Thoracic aorta (tissue), 2 donors: ENCODE results near the gene SPIB. TPM values are rescaled to one million over a fixed set of nuclear protein-coding genes. Genes with fewer than 3 reads are reported as not detected.

Experiments
- ATAC-seq: fragments of 150-250 bp; one replicate; pipeline ENCODE4 v1.8.0; 2017; ENCODE audit warnings: low read depth; ENCODE audit not compliant: insufficient number of reproducible peaks, low FRiP score
- DNase-seq: peaks from one replicate; pipeline ENCODE4 v3.0.0-alpha.2; 2020; ENCODE audit warnings: low spot score
- H3K27ac ChIP-seq, 2 donors: fragments of 200-600 bp; sonication (generic); 1 replicate in 1 of 2; 2 replicates in 1 of 2; pipeline ENCODE4 v1.5.1; 2016; ENCODE audit warnings: mild to moderate bottlenecking in 2 of 2, moderate library complexity in 2 of 2
- H3K27me3 ChIP-seq: fragments of 200-600 bp; sonication (generic); replicated peaks from 2 replicates; pipeline ENCODE4 v1.6.0; 2016; ENCODE audit warnings: mild to moderate bottlenecking; ENCODE audit not compliant: insufficient read depth
- H3K36me3 ChIP-seq: fragments of 200-600 bp; sonication (generic); one replicate; pipeline ENCODE4 v1.5.1; 2016
- H3K4me1 ChIP-seq, 2 donors: fragments of 200-600 bp; sonication (generic); 1 replicate in 1 of 2; 2 replicates in 1 of 2; pipeline versions ENCODE4 v1.5.1 to v1.6.0; 2016; ENCODE audit warnings: low read depth in 2 of 2, mild to moderate bottlenecking in 1 of 2; ENCODE audit not compliant: control insufficient read depth in 1 of 2
- H3K4me3 ChIP-seq: fragments of 200-600 bp; sonication (generic); 2 replicates; pipeline ENCODE4 v1.5.1; 2016; ENCODE audit warnings: mild to moderate bottlenecking
- H3K9me3 ChIP-seq: fragments of 200-600 bp; sonication (generic); 2 replicates; pipeline ENCODE4 v1.5.1; 2016
- CTCF ChIP-seq: fragments of 200-600 bp; sonication (generic); IDR thresholded peaks from one replicate; pipeline ENCODE4 v1.5.1; 2019; ENCODE audit warnings: antibody characterized with exemption
- total RNA-seq, 2 donors: library from RNA; depleted of rRNA; stranded (reverse); fragments of >200 nt; gene quantifications; one replicate each; pipeline versions ENCODE4 v1.1.0 to v1.2.3, GENCODE V29; 2016

The SPIB gene
- total RNA-seq, 2 donors from 2014 or later = not detected

- H3K27ac ChIP-seq = no peak overlapping the region
- H3K9me3 ChIP-seq = no peaks in the 10 kb centered on the region
- no peak overlapping the region for H3K4me3 ChIP-seq
- H3K4me1 ChIP-seq = no peaks in the 10 kb centered on the region
- DNase-seq (no peak), ATAC-seq (no peak)
- H3K27me3 ChIP-seq = no peaks in the 10 kb centered on the region
- no peaks in the 10 kb centered on the region for H3K36me3 ChIP-seq
- TF ChIP-seq CTCF = no peak
These were observed 39.8 kb downstream of the SPIB start for GRCh38 chr19:50458396-50459066.

- Histone ChIP-seq H3K36me3 (no peaks in the 10 kb centered on the region), H3K4me3 (no peak overlapping the region), H3K27ac (no peak overlapping the region), H3K27me3 (no peaks in the 10 kb centered on the region), H3K4me1 (no peaks in the 10 kb centered on the region), H3K9me3 (no peaks in the 10 kb centered on the region)
- DNase-seq (no peak), ATAC-seq (no peak)
- no peak for TF ChIP-seq CTCF
These were observed 40.3 kb downstream of the SPIB start for GRCh38 chr19:50459067-50459456.

GRCh38 chr19:50459638-50460037 lies 40.9 kb downstream of the SPIB start:
- Histone ChIP-seq H3K9me3 (no peaks in the 10 kb centered on the region), H3K36me3 (no peaks in the 10 kb centered on the region), H3K27ac (no peak overlapping the region), H3K27me3 (no peaks in the 10 kb centered on the region), H3K4me1 (no peaks in the 10 kb centered on the region), H3K4me3 (no peak overlapping the region)
- ATAC-seq (no peak), DNase-seq (no peak)
- no peak for TF ChIP-seq CTCF

- no peak for TF ChIP-seq CTCF
- Histone ChIP-seq H3K36me3 (no peaks in the 10 kb centered on the region), H3K9me3 (no peaks in the 10 kb centered on the region), H3K27ac (no peak overlapping the region), H3K27me3 (no peaks in the 10 kb centered on the region), H3K4me3 (no peak overlapping the region), H3K4me1 (no peaks in the 10 kb centered on the region)
- DNase-seq (no peak), ATAC-seq (no peak)
These were observed 41.5 kb downstream of the SPIB start for GRCh38 chr19:50460161-50460765.

- H3K9me3 ChIP-seq = no peaks in the 10 kb centered on the region
- no peaks in the 10 kb centered on the region for H3K36me3 ChIP-seq
- DNase-seq (no peak), ATAC-seq (no peak)
- no peak overlapping the region for H3K4me3 ChIP-seq
- peak; percentile 66 for TF ChIP-seq CTCF
- no peak overlapping the region for H3K27ac ChIP-seq
- H3K4me1 ChIP-seq = no peaks in the 10 kb centered on the region
- no peaks in the 10 kb centered on the region for H3K27me3 ChIP-seq
These were observed 42.5 kb downstream of the SPIB start for GRCh38 chr19:50461066-50461875.
